AG09319 (cell line): ENCODE data around the gene ZNF484.
"Not testable (repeated sequence)": the region's sequence is repeated elsewhere in the genome, so short reads cannot be mapped to it uniquely, and the experiment has no call there.

Experiments used
- DNase-seq: peaks from one replicate; pipeline ENCODE4 v3.0.0-alpha.2; 2010; ENCODE audit warnings: low read depth; ENCODE audit errors: extremely low read depth
- TF ChIP-seq, protein P1 (sequence below): IDR thresholded peaks from 2 replicates; pipeline ENCODE4 v1.5.1; 2011; ENCODE audit warnings: low read depth, mild to moderate bottlenecking, inconsistent platforms, low read length, moderate library complexity

The ZNF484 gene

DNA sequence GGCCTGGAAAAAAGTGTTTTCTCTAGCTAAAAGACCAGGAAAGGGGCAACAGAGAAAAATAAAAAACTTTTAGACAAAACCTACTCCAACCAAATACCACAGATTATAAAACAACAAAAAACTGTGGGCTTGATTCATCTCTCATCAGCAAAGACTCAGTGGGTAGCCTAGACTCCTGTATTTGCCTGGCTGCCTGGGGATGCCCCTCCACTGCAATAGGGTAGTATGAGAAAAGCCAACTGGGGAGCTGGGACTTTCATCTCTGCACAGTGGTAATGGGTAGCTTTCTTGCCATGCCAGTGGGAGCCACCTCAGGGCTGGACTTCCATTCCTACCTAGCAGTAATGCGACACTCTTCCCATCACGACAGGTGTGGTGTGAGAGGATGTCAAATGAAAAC, 7.5 kb downstream of the ZNF484 start:
- DNase-seq, result no peak
- TF ChIP-seq, protein P1, sequence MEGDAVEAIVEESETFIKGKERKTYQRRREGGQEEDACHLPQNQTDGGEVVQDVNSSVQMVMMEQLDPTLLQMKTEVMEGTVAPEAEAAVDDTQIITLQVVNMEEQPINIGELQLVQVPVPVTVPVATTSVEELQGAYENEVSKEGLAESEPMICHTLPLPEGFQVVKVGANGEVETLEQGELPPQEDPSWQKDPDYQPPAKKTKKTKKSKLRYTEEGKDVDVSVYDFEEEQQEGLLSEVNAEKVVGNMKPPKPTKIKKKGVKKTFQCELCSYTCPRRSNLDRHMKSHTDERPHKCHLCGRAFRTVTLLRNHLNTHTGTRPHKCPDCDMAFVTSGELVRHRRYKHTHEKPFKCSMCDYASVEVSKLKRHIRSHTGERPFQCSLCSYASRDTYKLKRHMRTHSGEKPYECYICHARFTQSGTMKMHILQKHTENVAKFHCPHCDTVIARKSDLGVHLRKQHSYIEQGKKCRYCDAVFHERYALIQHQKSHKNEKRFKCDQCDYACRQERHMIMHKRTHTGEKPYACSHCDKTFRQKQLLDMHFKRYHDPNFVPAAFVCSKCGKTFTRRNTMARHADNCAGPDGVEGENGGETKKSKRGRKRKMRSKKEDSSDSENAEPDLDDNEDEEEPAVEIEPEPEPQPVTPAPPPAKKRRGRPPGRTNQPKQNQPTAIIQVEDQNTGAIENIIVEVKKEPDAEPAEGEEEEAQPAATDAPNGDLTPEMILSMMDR, result no peak

DNA sequence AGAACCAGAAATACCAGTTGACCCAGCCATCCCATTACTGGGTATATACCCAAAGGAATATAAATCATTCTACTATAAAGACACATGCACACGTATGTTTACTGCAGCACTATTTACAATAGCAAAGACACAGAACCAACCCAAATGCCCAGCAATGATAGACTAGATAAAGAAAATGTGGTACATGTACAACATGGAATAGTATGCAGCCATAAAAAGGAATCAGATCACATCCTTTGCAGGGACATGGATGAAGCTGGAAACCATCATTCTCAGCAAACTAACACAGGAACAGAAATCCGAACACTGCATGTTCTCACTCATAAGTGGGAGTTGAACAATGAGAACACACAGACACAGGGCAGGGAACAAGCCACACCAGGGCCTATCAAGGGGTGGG, 11.2 kb downstream of the ZNF484 start:
- DNase-seq, result not testable (repeated sequence)

DNA sequence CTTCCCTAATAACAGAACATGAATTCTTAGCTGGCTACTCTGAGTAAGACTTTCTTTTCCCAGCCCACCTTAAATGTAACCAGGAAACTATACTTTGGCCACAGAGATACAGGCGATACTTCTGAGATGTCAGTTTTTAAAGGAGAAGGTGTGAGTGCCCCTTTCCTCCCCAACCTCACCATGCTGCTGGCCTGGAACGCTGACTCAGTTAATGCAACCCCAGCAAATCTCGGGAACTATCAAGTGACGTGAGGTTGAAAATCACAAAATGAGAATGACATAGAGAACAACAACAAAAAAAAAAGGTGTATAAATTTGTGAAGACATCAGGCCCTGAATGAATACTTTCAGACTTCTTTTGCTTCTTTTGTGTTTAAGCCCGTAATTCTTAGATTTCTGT, 13.7 kb downstream of the ZNF484 start:
- no peak for DNase-seq
- TF ChIP-seq, protein P1, result no peak

DNA sequence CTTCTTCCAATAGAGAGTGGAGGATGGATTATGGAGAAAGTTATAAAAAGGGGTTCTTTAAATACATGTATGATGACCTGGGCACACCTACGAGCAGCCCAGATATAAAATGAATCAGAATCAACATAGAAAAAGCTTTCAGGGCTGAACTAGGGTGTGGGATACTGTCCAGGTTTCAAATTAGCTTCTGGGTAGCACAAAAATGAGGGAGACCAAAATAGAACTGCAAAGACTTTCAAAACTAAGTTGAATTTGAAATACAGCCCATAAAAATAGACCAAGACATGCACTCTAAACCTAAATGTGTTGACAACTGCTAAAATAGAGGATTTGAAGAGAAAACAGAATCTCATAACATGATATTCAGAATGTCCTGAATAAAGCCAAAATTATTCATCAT, 17.0 kb downstream of the ZNF484 start:
- TF ChIP-seq, protein P1, result no peak

DNA sequence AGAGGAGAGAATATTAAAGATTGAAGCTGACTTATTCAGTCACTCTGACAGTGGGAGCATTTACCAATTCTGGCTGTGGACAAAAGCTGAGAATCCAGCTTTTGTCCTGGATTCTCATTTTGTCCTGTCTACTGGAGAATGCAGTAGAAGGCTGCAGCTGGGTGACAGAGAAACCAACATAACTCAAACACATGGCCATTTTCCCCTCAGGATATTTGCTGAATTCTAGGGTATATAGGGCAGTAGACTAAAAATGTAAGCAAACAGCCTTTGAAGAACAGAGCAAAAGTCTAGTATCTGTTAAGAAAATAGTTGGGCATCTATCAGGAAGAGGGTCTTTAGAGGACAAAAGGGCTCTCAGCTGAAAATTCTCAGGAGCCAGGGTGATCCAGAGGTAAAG, 20.6 kb downstream of the ZNF484 start:
- TF ChIP-seq, protein P1, result no peak
- DNase-seq, result no peak

More for the DNA sequence above, 17.0 kb downstream of the ZNF484 start:
- no peak for DNase-seq

DNA sequence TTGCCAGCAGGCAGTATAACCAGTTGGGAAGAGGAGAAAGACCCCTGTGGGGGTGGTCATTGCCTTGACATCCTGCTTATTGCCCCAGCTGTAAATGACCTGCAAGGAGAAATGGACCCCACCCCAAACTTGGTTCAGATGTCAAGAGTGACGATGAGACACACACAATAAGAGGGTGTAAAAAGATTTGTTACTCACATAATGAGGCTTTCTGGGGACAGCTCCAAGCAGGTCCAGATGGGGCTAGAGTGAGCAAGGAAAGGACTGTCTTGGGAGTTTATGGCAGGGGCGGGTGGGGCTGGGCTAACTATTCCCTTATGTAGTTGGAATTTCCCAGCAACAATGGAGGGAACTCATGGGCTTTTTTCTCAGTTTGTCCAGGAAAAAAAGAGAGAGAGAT, 24.1 kb downstream of the ZNF484 start:
- DNase-seq, result no peak
- TF ChIP-seq, protein P1, result no peak

DNA sequence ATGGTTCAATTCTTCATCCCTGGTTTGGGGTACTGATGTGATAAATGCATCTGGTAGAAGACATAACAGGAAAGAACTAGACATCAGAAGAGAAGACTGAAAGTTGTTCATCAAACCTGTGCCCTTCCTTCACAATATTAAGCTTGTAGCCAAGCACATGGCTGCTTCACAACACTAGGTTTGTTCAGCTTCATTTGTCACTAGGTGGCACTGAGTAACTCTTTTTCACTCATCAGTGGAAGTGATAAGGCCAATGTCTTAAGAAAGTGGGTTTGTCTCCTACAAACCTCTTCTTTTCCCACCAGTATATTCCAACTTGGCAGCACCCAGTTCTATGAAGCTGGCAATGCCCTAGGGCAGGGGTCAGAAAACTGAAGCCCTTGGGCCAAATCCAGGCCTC, 26.9 kb downstream of the ZNF484 start:
- DNase-seq, result no peak
- TF ChIP-seq, protein P1, result no peak

DNA sequence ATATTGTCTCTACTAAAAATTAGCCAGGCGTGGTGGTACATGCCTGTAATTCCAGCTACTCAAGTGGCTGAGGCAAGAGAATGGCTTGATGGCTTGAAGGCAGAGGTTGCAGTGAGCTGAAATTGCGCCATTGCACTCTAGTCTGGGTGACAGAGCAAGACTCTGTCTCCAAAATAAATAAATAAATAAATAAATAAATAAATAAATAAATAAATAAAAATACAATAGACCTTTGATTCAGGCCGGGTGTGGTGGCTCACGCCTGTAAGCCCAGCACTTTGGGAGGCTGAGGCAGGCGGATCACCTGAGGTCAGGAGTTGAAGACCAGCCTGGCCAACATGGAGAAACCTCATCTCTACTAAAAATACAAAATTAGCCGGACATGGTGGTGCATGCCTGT, 29.1 kb downstream of the ZNF484 start:
- DNase-seq, result not testable (repeated sequence)
